GM21447 (cell line): ENCODE measurements around the gene MATK.

Experiments used
- ATAC-seq: cut with Tn5 transposase; IDR thresholded peaks from one replicate; pipeline ENCODE4 v1.9.1; 2021; ENCODE audit not compliant: unreplicated experiment

The MATK gene

DNA sequence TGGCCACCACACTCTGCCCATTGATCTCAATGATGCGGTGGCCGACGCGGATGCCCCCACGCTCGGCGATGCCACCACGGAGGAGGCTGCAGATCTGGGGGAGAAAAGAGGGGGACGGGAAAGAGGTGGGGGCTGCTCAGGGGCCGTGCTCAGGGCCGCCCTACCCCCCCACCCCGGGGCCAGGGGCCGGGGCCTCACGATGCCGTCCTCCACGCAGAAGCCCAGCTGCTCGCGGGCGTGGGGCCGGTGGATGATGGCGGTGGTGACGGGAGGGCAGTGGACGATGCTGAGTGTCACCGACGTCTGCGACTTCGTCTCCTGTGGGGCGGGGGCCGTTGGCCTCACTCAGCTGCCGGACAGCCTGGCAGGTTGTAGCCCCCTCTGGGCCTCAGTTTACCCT lies 34.9 kb downstream of the MATK start:
- ATAC-seq: no peak

DNA sequence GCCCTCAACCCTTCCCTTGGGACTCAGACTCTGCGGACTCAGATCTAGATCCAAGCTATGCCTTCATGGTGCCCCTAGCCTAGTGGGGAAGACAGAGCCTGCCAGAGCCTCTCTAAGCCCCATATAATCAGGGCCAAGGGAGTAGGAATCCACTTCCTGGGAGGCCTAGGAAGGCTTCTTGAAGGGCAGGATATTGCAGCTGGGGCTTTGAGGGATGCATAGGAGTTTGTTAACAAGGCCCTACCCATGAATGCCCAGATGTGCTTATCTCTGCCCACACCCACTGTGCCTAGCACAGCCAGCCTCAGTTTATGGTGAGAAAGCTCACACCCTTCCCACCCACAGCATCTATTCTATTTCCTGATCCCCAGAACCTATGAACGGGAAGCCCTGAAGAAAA lies 36.0 kb downstream of the MATK start:
- ATAC-seq: no peak

DNA sequence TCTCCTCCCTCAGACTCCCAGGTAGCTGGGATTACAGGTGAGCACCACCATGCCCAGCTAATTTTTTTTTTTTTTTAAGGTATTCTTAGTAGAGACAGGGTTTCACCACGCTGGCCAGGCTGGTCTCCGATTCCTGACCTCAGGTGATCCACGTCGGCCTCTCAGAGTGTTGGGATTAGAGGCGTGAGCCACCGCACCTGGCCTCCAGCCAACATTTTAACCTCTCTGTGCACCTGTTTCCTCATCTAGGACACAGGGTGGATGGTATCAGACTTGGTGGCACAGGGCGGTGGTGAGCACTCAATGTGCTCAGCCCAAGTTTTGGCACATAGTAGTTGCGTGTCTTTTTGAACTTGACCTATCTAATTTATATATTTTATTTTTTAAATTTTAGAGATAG lies 37.2 kb downstream of the MATK start:
- no peak for ATAC-seq

DNA sequence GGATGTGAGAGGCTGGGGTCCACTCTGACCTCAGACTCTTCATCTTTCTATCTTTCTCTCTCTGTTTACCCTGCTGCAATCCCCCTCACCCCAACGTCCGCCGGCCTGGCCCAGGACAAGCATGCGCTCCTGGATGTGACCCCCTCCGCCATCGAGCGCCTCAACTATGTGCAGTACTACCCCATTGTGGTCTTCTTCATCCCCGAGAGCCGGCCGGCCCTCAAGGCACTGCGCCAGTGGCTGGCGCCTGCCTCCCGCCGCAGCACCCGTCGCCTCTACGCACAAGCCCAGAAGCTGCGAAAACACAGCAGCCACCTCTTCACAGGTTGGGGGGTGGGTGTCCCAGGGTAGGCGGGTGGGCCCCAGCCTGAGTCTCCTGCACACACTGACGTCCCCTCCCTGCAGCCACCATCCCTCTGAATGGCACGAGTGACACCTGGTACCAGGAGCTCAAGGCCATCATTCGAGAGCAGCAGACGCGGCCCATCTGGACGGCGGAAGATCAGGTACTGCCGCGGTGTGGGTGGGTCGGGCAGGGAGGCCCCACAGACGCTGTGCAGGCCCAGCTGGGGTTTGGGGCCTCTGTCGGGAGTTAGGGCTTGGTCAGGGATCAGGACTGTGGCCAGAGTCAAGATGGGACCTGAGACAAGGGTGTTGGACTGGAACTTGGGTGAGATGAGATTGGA lies 39.7 kb downstream of the MATK start:
- no peak for ATAC-seq

DNA sequence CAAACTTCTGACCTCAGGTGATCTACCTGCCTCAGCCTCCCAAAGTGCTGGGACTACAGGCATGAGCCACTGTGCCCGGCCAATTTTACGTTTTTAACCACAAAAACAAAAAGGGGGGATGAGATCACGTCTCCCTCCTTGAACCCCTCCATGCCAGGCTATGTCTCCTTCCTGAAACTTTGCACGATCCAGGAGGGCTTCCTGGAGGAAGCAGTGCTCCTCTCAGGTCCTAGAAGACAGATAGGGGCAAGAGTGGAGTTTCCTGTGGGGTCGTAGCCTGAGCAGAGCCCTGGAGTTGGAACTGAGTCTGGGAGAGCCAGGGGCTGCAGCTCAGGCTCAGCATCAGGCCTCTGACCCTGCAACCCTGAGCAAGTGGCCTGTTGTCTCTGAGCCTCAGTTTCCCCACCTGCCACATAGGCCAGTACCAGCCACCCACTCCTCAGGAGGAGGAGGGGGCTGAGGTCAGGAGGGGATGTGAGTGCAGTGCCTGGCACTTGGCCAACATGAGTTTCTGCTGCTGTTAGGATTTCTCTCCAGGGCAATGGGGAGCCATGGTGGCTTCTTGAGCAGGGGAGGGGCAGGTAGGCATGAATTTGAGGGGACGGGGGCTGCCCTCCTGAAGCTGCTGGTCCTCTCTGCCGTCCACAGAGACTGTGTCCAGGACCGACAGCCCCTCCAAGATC lies 40.7 kb downstream of the MATK start:
- ATAC-seq: no peak

DNA sequence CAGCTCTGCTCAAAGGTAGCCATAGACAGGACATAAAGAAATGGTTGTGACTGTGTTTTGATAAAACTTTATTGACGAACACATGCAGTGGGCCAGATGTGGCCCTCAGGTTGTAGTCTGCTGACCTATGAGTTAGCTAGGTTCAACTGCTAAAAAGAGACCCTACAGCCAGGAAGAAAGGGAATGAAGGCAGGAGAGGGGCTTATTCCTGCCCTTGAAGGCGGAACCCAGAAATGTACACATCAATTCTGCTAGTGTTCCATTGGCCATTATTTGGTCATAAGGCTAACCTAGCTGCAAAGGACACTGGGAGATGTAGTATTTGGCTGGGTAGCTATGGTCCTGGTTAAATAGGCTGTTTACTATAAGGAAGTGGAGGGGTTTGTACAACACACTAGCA lies 42.7 kb downstream of the MATK start:
- ATAC-seq: no peak

DNA sequence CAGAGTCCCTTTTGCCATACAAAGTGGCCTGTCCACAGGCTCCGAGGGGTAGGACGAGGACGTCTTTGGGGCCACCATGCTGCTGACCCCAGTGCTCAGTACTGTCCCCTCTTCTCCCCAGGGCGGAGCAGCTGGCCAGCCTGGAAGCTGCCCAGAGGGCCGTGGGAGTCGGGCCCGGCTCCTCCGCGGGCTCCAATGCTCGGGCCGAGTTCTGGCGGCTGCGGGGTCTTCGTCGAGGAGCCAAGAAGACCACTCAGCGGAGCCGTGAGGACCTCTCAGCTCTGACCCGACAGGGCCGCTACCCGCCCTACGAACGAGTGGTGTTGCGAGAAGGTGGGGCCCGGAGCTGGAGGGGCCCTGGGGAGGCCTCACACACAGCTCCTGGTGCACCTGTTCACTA lies 45.8 kb downstream of the MATK start:
- ATAC-seq: no peak

DNA sequence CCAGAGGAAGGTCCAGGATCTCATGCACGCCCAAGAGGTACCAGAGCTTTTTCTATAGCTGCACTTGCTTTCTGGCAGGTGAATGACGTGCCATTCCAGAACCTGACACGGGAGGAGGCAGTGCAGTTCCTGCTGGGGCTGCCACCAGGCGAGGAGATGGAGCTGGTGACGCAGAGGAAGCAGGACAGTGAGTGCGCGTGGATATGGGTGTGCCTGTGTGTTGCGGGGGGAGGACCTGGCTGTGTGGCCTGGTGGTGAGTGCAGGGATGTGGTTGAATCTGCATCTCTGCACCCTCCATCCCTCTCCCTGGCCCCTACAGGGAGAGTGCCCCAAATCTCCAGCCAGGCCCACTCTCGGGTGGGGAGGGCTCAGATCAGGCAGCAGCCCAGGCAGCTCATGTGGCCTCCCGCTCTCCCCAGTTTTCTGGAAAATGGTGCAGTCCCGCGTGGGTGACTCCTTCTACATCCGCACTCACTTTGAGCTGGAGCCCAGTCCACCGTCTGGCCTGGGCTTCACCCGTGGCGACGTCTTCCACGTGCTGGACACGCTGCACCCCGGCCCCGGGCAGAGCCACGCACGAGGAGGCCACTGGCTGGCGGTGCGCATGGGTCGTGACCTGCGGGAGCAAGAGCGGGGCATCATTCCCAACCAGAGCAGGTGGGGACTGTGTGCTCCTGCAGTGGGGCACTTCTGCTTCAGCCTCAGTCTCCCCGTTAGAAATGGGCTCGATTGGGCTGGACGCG lies 47.5 kb downstream of the MATK start:
- no peak for ATAC-seq

DNA sequence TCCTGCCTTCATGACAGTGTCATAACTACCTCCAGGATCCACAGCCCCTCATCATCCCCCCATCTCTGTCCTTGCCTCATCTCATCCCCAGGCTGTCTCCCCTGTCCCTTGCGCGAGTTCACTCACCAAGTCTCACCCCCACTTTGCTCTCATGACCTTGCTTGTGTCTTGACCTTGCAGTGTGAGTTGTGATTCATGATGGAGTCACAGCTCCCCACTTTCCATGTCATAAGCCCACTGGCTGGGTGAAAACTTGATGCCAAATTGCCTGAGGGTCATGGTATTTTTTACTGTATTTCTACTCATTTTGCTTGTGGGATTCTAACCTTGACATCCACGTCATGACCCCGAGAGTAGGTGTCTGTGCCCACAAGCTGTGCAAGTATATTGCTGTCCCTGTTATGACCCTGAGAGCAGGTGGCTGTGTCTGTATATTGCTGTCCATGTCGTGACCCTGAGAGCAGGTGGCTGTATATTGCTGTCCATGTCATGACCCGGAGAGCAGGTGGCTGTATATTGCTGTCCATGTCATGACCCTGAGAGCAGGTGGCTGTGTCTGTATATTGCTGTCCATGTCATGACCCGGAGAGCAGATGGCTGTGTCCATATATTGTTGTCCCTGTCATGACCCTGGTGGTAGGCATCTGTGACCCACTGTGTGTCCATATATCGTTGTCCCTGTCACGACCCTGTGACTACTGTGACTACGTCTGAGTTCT lies 48.5 kb downstream of the MATK start:
- no peak for ATAC-seq

DNA sequence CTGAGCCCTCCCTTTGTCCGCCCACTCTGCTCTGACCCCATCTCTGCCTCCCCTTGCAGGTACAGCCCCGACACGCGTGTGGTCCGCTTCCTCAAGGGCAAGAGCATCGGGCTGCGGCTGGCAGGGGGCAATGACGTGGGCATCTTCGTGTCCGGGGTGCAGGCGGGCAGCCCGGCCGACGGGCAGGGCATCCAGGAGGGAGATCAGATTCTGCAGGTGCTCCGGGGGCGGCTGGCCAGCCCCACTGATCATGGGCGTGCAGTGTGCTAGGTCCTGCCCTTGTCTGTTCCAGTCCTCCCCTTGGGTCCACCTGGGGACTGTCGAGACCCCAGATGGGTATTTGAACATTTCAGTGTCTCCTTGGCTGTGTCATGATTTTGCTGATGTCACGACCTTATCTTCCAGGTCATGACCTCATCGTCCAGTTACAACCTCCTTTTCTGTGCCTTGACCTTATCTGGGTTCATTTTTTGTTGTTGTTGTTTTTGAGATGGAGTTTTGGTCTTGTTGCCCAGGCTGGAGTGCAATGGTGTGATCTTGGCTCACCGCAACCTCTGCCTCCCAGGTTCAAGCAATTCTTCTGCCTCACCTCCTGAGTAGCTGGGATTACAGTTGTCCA lies 50.0 kb downstream of the MATK start:
- ATAC-seq: no peak

DNA sequence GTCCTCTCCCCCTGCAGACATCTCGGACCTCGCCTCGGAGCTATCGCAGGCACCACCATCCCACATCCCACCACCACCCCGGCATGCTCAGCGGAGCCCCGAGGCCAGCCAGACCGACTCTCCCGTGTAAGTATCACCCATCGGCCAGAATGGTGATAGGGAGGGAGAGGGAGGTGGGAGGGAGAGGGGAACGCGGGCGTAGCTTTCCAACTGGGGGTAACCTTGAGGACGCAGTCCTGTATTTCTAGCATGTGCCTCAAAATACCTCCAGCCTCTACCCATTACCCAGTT lies 51.9 kb downstream of the MATK start:
- ATAC-seq: no peak

DNA sequence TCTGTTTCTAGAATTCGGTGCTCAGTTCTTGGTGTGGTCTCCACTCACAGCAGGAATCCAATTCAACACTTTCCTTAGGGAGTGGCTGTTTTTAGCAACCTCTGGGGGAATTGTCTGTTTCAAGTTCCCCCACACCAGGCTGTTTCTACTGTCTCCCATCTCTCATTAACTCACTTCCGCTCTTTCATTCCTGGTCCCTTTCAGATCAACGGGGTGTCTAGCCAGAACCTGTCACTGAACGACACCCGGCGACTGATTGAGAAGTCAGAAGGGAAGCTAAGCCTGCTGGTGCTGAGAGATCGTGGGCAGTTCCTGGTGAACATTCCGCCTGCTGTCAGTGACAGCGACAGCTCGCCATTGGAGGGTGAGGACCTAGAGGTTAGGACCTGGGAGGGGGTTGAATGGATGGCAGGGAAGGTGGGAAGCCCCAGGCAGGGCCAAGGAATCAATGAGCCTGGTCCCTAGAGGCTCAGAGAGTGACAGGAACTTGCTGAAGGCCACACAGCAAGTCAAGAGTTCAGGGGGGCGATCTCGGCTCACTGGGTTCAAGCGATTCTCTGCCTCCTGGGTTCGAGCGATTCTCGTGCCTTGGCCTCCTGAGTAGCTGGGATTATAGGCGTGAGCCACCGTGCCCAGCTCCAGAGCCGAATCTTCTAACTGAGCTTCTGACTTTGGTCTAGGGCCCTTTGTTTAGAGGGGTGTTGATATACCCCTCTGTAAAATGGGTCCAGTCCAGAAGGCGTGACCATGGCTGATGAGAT lies 52.5 kb downstream of the MATK start:
- ATAC-seq: no peak

DNA sequence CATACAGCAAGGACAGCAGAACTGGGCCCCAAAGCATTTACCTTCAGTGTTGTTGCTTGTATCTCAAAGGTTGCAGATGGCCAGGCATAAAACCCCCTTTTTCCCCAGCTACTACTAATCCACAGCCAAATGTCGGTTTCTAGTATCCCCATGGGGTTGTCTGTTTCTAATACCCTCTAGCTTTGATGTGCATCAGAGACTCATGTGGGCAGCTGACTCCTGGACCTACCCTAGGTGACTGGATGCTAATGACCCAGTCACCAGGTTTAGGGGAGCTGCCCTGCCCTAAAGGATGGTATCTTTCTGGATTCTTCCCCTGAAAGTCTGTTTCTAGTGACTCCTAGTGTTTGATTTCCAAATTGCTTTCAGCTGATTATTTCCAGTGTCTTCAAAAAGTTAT lies 54.1 kb downstream of the MATK start:
- no peak for ATAC-seq

DNA sequence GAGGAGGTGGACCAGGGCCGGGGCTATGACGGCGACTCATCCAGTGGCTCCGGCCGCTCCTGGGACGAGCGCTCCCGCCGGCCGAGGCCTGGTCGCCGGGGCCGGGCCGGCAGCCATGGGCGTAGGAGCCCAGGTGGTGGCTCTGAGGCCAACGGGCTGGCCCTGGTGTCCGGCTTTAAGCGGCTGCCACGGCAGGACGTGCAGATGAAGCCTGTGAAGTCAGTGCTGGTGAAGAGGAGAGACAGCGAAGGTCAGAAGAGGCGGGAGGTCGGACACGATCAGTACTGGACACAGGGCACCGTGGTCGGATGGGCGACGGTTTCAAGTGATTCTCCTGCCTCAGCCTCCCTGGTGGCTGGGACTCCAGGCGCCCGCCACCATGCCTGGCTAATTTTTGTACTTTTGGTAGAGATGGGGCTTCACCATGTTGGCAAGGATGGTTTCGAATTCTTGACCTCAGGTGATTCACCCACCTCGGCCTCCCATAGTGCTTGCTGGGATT lies 55.7 kb downstream of the MATK start:
- no peak for ATAC-seq
